Measurements from ENCODE around the gene MYO3B. TPM values are rescaled to one million over a fixed set of nuclear protein-coding genes. Genes with fewer than 3 reads are reported as not detected.
A peak's percentile ranks its signal among the peaks of the same experiment; 100 is the strongest.

Gene MYO3B
- total RNA-seq, 1 donor from 2014 or later = 0.05 TPM

DNA sequence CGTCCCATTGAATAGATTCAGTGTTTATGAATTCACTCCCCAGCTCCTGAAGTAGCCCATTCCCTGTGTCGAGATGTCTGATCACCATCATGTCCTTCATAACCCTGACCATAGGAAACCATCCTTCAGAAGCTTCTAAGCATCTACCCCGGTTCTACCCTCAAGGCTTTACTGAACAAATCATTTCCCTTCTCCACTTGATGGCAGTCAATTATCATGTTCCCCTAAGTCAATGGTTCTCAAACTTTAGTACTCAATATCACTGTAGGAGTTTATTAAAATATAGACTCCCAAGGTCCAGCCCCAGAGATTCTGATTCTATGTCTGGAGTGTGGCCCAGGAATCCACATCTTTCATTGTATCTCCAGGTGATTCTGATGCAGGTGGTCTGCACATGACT is 308.8 kb downstream of the MYO3B start:
- TF ChIP-seq, protein P1, sequence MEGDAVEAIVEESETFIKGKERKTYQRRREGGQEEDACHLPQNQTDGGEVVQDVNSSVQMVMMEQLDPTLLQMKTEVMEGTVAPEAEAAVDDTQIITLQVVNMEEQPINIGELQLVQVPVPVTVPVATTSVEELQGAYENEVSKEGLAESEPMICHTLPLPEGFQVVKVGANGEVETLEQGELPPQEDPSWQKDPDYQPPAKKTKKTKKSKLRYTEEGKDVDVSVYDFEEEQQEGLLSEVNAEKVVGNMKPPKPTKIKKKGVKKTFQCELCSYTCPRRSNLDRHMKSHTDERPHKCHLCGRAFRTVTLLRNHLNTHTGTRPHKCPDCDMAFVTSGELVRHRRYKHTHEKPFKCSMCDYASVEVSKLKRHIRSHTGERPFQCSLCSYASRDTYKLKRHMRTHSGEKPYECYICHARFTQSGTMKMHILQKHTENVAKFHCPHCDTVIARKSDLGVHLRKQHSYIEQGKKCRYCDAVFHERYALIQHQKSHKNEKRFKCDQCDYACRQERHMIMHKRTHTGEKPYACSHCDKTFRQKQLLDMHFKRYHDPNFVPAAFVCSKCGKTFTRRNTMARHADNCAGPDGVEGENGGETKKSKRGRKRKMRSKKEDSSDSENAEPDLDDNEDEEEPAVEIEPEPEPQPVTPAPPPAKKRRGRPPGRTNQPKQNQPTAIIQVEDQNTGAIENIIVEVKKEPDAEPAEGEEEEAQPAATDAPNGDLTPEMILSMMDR (IDR thresholded peaks at IDR 0.05; ENCODE audit: borderline replicate concordance) = peak; percentile 53

GRCh38 chr2:170488807-170489206 is 310.9 kb downstream of the MYO3B start:
- DNase-seq = no peak
- TF ChIP-seq, protein P1 (IDR thresholded peaks at IDR 0.05; ENCODE audit: borderline replicate concordance) = no peak
- Histone ChIP-seq H3K9me3 (replicated peaks) (no peaks in the 10 kb centered on the region), H3K27me3 (ENCODE audit: low read depth) (peaks cover under 1% of the 10 kb centered on the region), H3K27ac (replicated peaks) (no peak overlapping the region), H3K4me3 (no peak overlapping the region), H3K4me1 (no peaks in the 10 kb centered on the region), H3K36me3 (no peaks in the 10 kb centered on the region)
- intact Hi-C loops (cut with micrococcal nuclease) = loop anchor here (5.0 kb wide), 1 partner anchor 323 kb away; no protein-coding TSS in a partner anchor

More for the DNA sequence above, 308.8 kb downstream of the MYO3B start:
- peaks cover 4% of the 10 kb centered on the region for H3K27me3 ChIP-seq (ENCODE audit: low read depth)
- no peak overlapping the region for H3K27ac ChIP-seq (replicated peaks)
- H3K9me3 ChIP-seq (replicated peaks) = no peaks in the 10 kb centered on the region
- H3K4me1 ChIP-seq = no peaks in the 10 kb centered on the region
- intact Hi-C loops (cut with micrococcal nuclease) = loop anchor here (5.0 kb wide), 1 partner anchor 326 kb away; no protein-coding TSS in a partner anchor
- H3K36me3 ChIP-seq = no peaks in the 10 kb centered on the region
- DNase-seq = no peak
- no peak overlapping the region for H3K4me3 ChIP-seq

DNA sequence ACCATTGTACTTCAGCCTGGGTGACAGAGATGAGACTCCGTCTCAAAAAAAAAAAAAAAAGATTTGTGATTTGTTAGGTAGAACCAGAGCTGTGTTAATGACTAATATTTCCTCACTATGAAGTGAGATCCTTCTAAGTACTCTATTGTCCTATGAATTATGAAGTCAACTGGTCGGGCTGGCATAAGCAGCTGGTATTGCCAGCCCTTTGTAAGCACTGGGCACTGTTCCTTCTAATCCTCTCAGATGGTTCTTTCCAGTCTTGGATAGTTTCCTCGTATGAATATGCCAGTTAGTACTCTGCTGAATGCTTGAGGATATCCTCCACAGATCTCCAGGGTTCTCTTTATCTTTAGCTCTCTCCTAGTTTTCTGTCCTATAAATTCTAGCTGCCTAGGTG is 314.1 kb downstream of the MYO3B start:
- intact Hi-C loops (cut with micrococcal nuclease) = no loop called here
- H3K4me3 ChIP-seq = no peak overlapping the region
- H3K36me3 ChIP-seq = no peaks in the 10 kb centered on the region
- no peak for DNase-seq
- H3K27me3 ChIP-seq (ENCODE audit: low read depth) = peaks cover 25% of the 10 kb centered on the region
- TF ChIP-seq, protein P1 (IDR thresholded peaks at IDR 0.05; ENCODE audit: borderline replicate concordance) = no peak
- no peaks in the 10 kb centered on the region for H3K9me3 ChIP-seq (replicated peaks)
- no peaks in the 10 kb centered on the region for H3K4me1 ChIP-seq
- no peak overlapping the region for H3K27ac ChIP-seq (replicated peaks)

DNA sequence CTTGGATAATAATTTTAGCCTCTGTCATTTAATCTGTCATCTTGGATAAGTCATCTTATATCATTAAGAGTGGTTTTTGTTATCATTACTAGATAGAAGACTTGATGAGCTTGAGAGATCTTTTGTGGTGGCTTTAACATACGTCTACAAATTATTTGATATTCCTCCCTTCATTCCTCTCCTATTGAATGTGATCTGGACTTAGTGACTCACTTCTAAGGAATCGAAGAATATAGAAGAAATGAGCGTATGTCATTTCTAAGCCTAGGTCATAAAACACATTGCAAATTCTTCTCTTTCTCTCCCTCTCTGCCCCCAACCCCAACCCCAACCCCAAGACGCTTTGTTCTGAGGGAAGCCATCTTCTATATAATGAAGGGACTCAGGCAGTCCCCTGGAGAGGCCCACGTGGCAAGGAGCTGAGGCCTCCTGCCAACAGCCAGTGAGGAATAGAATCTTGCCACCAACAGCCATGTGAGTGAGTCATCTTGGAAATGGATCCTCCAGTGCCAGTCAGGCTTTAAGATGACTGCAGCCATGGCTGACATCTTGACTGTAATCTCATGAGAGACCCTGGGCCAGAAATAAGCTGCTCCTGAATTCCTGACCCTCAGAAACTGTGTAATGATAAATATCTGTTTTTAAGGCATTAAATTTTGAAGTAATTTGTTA is 315.6 kb downstream of the MYO3B start:
- DNase-seq = no peak
- H3K4me1 ChIP-seq = no peaks in the 10 kb centered on the region
- TF ChIP-seq, protein P1 (IDR thresholded peaks at IDR 0.05; ENCODE audit: borderline replicate concordance) = no peak
- H3K9me3 ChIP-seq (replicated peaks) = no peaks in the 10 kb centered on the region
- H3K36me3 ChIP-seq = no peaks in the 10 kb centered on the region
- H3K27me3 ChIP-seq (ENCODE audit: low read depth) = peaks cover 25% of the 10 kb centered on the region
- no peak overlapping the region for H3K27ac ChIP-seq (replicated peaks)
- intact Hi-C loops (cut with micrococcal nuclease) = no loop called here
- H3K4me3 ChIP-seq = no peak overlapping the region

DNA sequence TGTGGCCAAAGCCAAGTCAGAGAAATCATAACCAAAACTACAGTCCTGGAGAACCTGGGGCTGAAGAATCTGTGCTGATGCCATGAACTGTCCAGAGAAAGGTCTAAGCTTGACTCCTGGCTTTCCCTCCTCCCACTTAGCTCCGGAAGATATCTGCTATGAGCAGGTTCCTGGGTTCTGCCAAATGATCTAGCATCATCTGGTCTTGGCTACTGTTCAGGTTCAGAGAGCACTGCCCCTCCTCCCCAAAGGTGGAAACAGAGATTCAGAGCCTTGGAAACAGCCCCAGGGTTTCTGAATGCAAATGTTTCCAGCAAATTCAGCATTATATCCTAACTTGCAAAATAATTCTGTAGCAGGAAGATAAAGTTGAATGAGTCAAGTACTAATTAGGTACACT is 317.9 kb downstream of the MYO3B start:
- intact Hi-C loops (cut with micrococcal nuclease) = no loop called here
- Histone ChIP-seq H3K4me1 (peaks cover under 1% of the 10 kb centered on the region), H3K9me3 (replicated peaks) (no peaks in the 10 kb centered on the region), H3K27me3 (ENCODE audit: low read depth) (peaks cover 25% of the 10 kb centered on the region), H3K4me3 (no peak overlapping the region), H3K36me3 (no peaks in the 10 kb centered on the region), H3K27ac (replicated peaks) (no peak overlapping the region)
- DNase-seq = no peak
- TF ChIP-seq, protein P1 (IDR thresholded peaks at IDR 0.05; ENCODE audit: borderline replicate concordance) = no peak
